Liver (tissue), 10 donors: Measurements from ENCODE around the gene F13A1. TPM values are rescaled to one million over a fixed set of nuclear protein-coding genes. Genes with fewer than 3 reads are reported as not detected.

ENCODE experiments used
- DNase-seq: peaks from one replicate; pipeline ENCODE4 v3.0.0-alpha.2; 2017; ENCODE audit warnings: low spot score
- H3K27ac ChIP-seq, 2 donors: one replicate each; pipeline ENCODE4 v1.7.0; 2013; ENCODE audit warnings: inconsistent platforms in 2 of 2, low read length in 2 of 2, control low read depth in 1 of 2, low read depth in 1 of 2, mild to moderate bottlenecking in 1 of 2
- H3K27me3 ChIP-seq, 4 donors: one replicate each; pipeline versions ENCODE4 v1.6.1 to v1.7.0; 2013; ENCODE audit warnings: low read length in 3 of 4, inconsistent platforms in 1 of 4, mild to moderate bottlenecking in 1 of 4, moderate library complexity in 1 of 4; ENCODE audit not compliant: control insufficient read depth in 4 of 4, insufficient read depth in 4 of 4
- H3K36me3 ChIP-seq, 4 donors: one replicate each; pipeline versions ENCODE4 v1.6.1 to v1.7.0; 2013; ENCODE audit warnings: low read length in 3 of 4, mild to moderate bottlenecking in 3 of 4, low read depth in 1 of 4, moderate library complexity in 1 of 4; ENCODE audit not compliant: control insufficient read depth in 4 of 4, insufficient read depth in 3 of 4
- H3K4me1 ChIP-seq, 4 donors: one replicate each; pipeline versions ENCODE4 v1.6.1 to v1.7.0; 2013; ENCODE audit warnings: low read length in 3 of 4, mild to moderate bottlenecking in 3 of 4, moderate library complexity in 1 of 4; ENCODE audit not compliant: control insufficient read depth in 4 of 4, insufficient read depth in 4 of 4
- H3K4me3 ChIP-seq, 3 donors: one replicate each; pipeline versions ENCODE4 v1.6.1 to v1.7.0; 2013; ENCODE audit warnings: low read length in 3 of 3, control low read depth in 1 of 3, low read depth in 1 of 3, mild to moderate bottlenecking in 1 of 3
- H3K9ac ChIP-seq, 2 donors: one replicate each; pipeline ENCODE4 v1.7.0; 2013; ENCODE audit warnings: low read length in 2 of 2, mild to moderate bottlenecking in 2 of 2, moderate library complexity in 2 of 2, control low read depth in 1 of 2, low read depth in 1 of 2
- H3K9me3 ChIP-seq, 4 donors: one replicate each; pipeline versions ENCODE4 v1.6.1 to v1.7.0; 2013; ENCODE audit warnings: low read length in 3 of 4; ENCODE audit not compliant: control insufficient read depth in 4 of 4
- CTCF ChIP-seq: fragments of 150-350 bp; IDR thresholded peaks from 2 replicates; pipeline ENCODE4 v1.5.1; 2017; ENCODE audit warnings: improper control_type of control experiment, low read depth, low read length; ENCODE audit not compliant: missing input control
- FOXA1 ChIP-seq: IDR thresholded peaks from 2 replicates; pipeline ENCODE4 v1.6.1; 2016; ENCODE audit warnings: antibody characterized with exemption
- FOXA2 ChIP-seq: IDR thresholded peaks from 2 replicates; pipeline ENCODE4 v1.6.1; 2016; ENCODE audit warnings: antibody characterized with exemption
- HNF4A ChIP-seq, 2 donors: conservative IDR thresholded peaks; 2 replicates each; pipeline ENCODE4 v1.6.1; 2016; ENCODE audit warnings: antibody characterized with exemption in 2 of 2, mild to moderate bottlenecking in 2 of 2
- HNF4G ChIP-seq: IDR thresholded peaks from 2 replicates; pipeline ENCODE4 v1.6.1; 2016; ENCODE audit warnings: antibody characterized with exemption
- JUND ChIP-seq, 2 donors: IDR thresholded peaks; 2 replicates each; pipeline ENCODE4 v1.6.1; 2016; ENCODE audit warnings: antibody characterized with exemption in 2 of 2
- MAX ChIP-seq: IDR thresholded peaks from 2 replicates; pipeline ENCODE4 v1.6.1; 2016; ENCODE audit warnings: antibody characterized with exemption
- NR2F2 ChIP-seq: IDR thresholded peaks from 2 replicates; pipeline ENCODE4 v1.6.1; 2016; ENCODE audit warnings: antibody characterized with exemption
- RAD21 ChIP-seq, 2 donors: IDR thresholded peaks; 2 replicates each; pipeline ENCODE4 v1.6.1; 2016; ENCODE audit warnings: antibody characterized with exemption in 2 of 2, mild to moderate bottlenecking in 2 of 2
- SP1 ChIP-seq: IDR thresholded peaks from 2 replicates; pipeline ENCODE4 v1.6.1; 2018; ENCODE audit warnings: antibody characterized with exemption, mild to moderate bottlenecking
- TAF1 ChIP-seq: conservative IDR thresholded peaks from 2 replicates; pipeline ENCODE4 v1.6.1; 2016; ENCODE audit warnings: antibody characterized with exemption, mild to moderate bottlenecking
- WGBS: extraction: QIAGEN DNeasy Blood & Tissue Kit; methylation state at CpG from one replicate; pipeline ENCODE4 v1.1.7; 2013; 5-methylcytosine and 5-hydroxymethylcytosine counted together
- polyA plus RNA-seq, 2 donors: library from polyadenylated mRNA; stranded (reverse) in 1 of 2; unstranded in 1 of 2; fragments of 200-250 nt in 1 of 2; fragments of >200 nt in 1 of 2; fragmentation: Nextera tagmentation in 1 of 2; extraction: Ambion mirVana in 1 of 2; gene quantifications; one replicate each; pipeline versions ENCODE4 v1.2.1 to v1.2.3, GENCODE V29; 2013 to 2015
- small RNA-seq: library from RNA; depleted of rRNA; stranded (forward); fragments of <200 nt; gene quantifications from one replicate; pipeline ENCODE3, GENCODE V24; 2014
- total RNA-seq, 2 donors: library from RNA; depleted of rRNA; stranded (reverse); fragments of >200 nt; gene quantifications; one replicate each; pipeline ENCODE4 v1.2.3, GENCODE V29; 2014
- TF ChIP-seq, protein P1 (sequence below): IDR thresholded peaks from 2 replicates; pipeline ENCODE4 v1.6.1; 2016; ENCODE audit warnings: antibody characterized with exemption
- donor health status: healthy.
- donor health status: healthy.
- donor health status: healthy.
- donor health status: healthy.
- donor health status: healthy.

Gene F13A1
- total and polyA plus RNA-seq, 4 donors: 0.46 to 18.3 (median 5.1) TPM

DNA sequence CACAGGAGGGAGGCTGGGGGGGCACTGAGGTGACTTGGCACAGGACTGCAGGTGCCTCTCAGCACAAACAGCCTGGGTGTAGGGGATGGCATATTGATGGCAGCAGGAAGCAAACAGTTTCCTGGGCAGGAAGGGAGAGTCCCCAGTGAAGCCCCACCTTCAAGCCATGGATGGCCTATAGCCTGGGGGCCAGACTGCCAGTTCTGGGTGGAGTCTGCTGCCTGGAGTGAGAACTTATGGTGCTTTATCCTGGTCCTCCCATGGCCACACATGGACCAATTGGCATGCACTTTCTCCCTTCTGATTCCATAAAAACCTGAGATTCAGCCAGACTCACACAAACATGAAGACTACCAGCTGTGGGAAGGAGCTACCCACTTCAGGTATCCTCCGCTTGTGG is 198.5 kb downstream of the F13A1 start:
- 92% methylated on average over 1 of the region's 1 CpG for WGBS
- TF ChIP-seq RAD21 (IDR thresholded peaks at IDR 0.05) (no peak), FOXA1 (no peak), TAF1 (no peak), JUND (IDR thresholded peaks at IDR 0.05) (no peak), NR2F2 (no peak), CTCF (no peak)
- TF ChIP-seq, protein P1, sequence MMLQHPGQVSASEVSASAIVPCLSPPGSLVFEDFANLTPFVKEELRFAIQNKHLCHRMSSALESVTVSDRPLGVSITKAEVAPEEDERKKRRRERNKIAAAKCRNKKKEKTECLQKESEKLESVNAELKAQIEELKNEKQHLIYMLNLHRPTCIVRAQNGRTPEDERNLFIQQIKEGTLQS: no peak
- Histone ChIP-seq H3K9me3 (peaks cover 0 to 3% (median 0%) of the 10 kb centered on the region in 4 donors), H3K4me1 (no peaks in the 10 kb centered on the region), H3K4me3 (no peak overlapping the region), H3K27ac (no peak overlapping the region), H3K9ac (no peak overlapping the region), H3K36me3 (no peaks in the 10 kb centered on the region), H3K27me3 (no peaks in the 10 kb centered on the region)
- DNase-seq: no peak

- H3K36me3 ChIP-seq: no peaks in the 10 kb centered on the region
- no peak for TF ChIP-seq SP1
- no peak for TF ChIP-seq MAX
- peak; percentile 70 to 74 for TF ChIP-seq RAD21 (IDR thresholded peaks at IDR 0.05)
- no peak for TF ChIP-seq HNF4G
- TF ChIP-seq HNF4A (conservative IDR thresholded peaks at IDR 0.05): no peak
- no peak for TF ChIP-seq FOXA2
- TF ChIP-seq CTCF: peak; percentile 36
- no peak for TF ChIP-seq TAF1
- no peak overlapping the region for H3K27ac ChIP-seq
- DNase-seq: no peak
- no peak overlapping the region for H3K4me3 ChIP-seq
- H3K9ac ChIP-seq: no peak overlapping the region
- H3K9me3 ChIP-seq: no peaks in the 10 kb centered on the region
- no peaks in the 10 kb centered on the region for H3K27me3 ChIP-seq
- no peaks in the 10 kb centered on the region for H3K4me1 ChIP-seq
These were observed 214.9 kb downstream of the F13A1 start for GRCh38 chr6:6105472-6106036.

Small RNAs within 50 kb of the gene (small RNA-seq; reads per million reads assigned to genes)
- gene MIR7853: not detected
